GM21576 (cell line): ENCODE data around the gene BLOC1S6.

Experiments
- ATAC-seq: cut with Tn5 transposase; IDR thresholded peaks from one replicate; pipeline ENCODE4 v1.9.1; 2021; ENCODE audit warnings: mild to moderate bottlenecking, moderate library complexity; ENCODE audit not compliant: unreplicated experiment

Gene BLOC1S6

GRCh38 chr15:45587095-45587862 lies at the start of gene BLOC1S6:
BLOC1S6 (plus strand) TSS chr15:45587379; CDS start chr15:45587444, 65 bp downstream.
- ATAC-seq = peak; percentile 78

- ATAC-seq = no peak
Observed at GRCh38 chr15:45539680-45540079, 47.5 kb upstream of the BLOC1S6 start.

GRCh38 chr15:45540531-45540930 lies 46.6 kb upstream of the BLOC1S6 start:
- no peak for ATAC-seq

GRCh38 chr15:45543051-45543450 lies 44.1 kb upstream of the BLOC1S6 start:
- ATAC-seq = no peak

- ATAC-seq = no peak
Observed at GRCh38 chr15:45544266-45545023, 42.7 kb upstream of the BLOC1S6 start.

- no peak for ATAC-seq
Observed at GRCh38 chr15:45546789-45547188, 40.4 kb upstream of the BLOC1S6 start.

- no peak for ATAC-seq
Observed at GRCh38 chr15:45548753-45549520, 38.2 kb upstream of the BLOC1S6 start.

GRCh38 chr15:45549541-45550220 lies 37.5 kb upstream of the BLOC1S6 start:
- no peak for ATAC-seq

GRCh38 chr15:45550436-45550835 lies 36.7 kb upstream of the BLOC1S6 start:
- ATAC-seq = no peak

GRCh38 chr15:45551676-45552075 lies 35.5 kb upstream of the BLOC1S6 start:
- ATAC-seq = no peak

GRCh38 chr15:45555934-45556608 lies 31.1 kb upstream of the BLOC1S6 start:
- ATAC-seq = no peak

- ATAC-seq = no peak
Observed at GRCh38 chr15:45572617-45573016, 14.6 kb upstream of the BLOC1S6 start.

- ATAC-seq = no peak
Observed at GRCh38 chr15:45573961-45574629, 13.1 kb upstream of the BLOC1S6 start.

GRCh38 chr15:45581919-45582318 lies 5.3 kb upstream of the BLOC1S6 start:
- ATAC-seq = no peak

- ATAC-seq = no peak
Observed at GRCh38 chr15:45583731-45584639, 3.2 kb upstream of the BLOC1S6 start.

GRCh38 chr15:45585069-45585791 lies 1.9 kb upstream of the BLOC1S6 start:
- no peak for ATAC-seq

GRCh38 chr15:45586125-45586524 lies 1.1 kb upstream of the BLOC1S6 start:
- ATAC-seq = no peak

GRCh38 chr15:45586601-45587094 lies 531 bp upstream of the BLOC1S6 start:
- ATAC-seq = no peak
